Mammary epithelial cell (primary cell): Measurements from ENCODE around the gene KCNH6.
A peak's percentile ranks its signal among the peaks of the same experiment; 100 is the strongest.

Experiments
- EZH2 ChIP-seq: IDR thresholded peaks from 2 replicates; pipeline ENCODE4 v1.6.1; 2012; ENCODE audit warnings: low read length, inconsistent platforms, borderline replicate concordance
- TF ChIP-seq, protein P1 (sequence below), 2 donors: IDR thresholded peaks in 1 of 2; conservative IDR thresholded peaks in 1 of 2; 2 replicates each; pipeline ENCODE4 v1.5.1; 2011 to 2012; ENCODE audit warnings: inconsistent platforms in 2 of 2, low read length in 2 of 2, mild to moderate bottlenecking in 2 of 2, control low read depth in 1 of 2, low read depth in 1 of 2; ENCODE audit not compliant: insufficient read depth in 1 of 2; ENCODE audit errors: extremely low read depth in 1 of 2

DNA sequence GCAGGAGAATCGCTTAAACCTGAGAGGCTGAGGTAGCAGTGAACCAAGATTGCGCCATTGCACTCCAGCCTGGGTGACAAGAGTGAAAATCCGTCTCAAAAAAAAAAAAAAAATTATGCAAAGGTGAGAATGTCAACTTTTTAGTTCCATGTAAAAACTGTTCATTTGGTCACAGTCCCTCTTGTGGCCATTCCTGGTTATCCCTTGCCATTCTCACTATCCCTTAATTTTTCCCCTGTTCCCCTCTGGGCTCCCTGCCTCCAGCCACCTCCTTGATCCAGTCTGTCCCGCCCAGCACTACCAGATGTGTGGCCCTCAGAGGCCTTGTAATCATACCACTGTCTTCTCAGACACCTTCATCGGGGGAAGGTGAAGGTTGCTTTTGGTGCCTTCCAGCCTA, 50.5 kb downstream of the KCNH6 start:
- TF ChIP-seq, protein P1, sequence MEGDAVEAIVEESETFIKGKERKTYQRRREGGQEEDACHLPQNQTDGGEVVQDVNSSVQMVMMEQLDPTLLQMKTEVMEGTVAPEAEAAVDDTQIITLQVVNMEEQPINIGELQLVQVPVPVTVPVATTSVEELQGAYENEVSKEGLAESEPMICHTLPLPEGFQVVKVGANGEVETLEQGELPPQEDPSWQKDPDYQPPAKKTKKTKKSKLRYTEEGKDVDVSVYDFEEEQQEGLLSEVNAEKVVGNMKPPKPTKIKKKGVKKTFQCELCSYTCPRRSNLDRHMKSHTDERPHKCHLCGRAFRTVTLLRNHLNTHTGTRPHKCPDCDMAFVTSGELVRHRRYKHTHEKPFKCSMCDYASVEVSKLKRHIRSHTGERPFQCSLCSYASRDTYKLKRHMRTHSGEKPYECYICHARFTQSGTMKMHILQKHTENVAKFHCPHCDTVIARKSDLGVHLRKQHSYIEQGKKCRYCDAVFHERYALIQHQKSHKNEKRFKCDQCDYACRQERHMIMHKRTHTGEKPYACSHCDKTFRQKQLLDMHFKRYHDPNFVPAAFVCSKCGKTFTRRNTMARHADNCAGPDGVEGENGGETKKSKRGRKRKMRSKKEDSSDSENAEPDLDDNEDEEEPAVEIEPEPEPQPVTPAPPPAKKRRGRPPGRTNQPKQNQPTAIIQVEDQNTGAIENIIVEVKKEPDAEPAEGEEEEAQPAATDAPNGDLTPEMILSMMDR (conservative IDR thresholded peaks at IDR 0.05 in 1 of 2, IDR thresholded peaks at IDR 0.05 in 1 of 2; ENCODE audit: extremely low read depth in 1 of 2, insufficient read depth in 1 of 2, low read depth in 1 of 2, low read length in 2 of 2), result peak; percentile 24 to 43
- TF ChIP-seq EZH2, result no peak
